BE2C (cell line): ENCODE measurements around the gene GALNT9.
A peak's percentile ranks its signal among the peaks of the same experiment; 100 is the strongest.
"Not testable (repeated sequence)": the region's sequence is repeated elsewhere in the genome, so short reads cannot be mapped to it uniquely, and the experiment has no call there.

Experiments
- DNase-seq: peaks from one replicate; pipeline ENCODE4 v3.0.0-alpha.2; 2020
- H3K27me3 ChIP-seq: fragments of 250-450 bp; sonication (Bioruptor Pico); 2 replicates; pipeline ENCODE4 v1.5.1; 2020; ENCODE audit warnings: mild to moderate bottlenecking
- H3K36me3 ChIP-seq: fragments of 250-450 bp; sonication (Bioruptor Pico); 2 replicates; pipeline ENCODE4 v1.5.1; 2020; ENCODE audit warnings: mild to moderate bottlenecking
- H3K4me1 ChIP-seq: fragments of 250-450 bp; sonication (Bioruptor Pico); 2 replicates; pipeline ENCODE4 v1.5.1; 2020
- H3K4me3 ChIP-seq: 2 replicates; pipeline ENCODE4 v1.5.1; 2011; ENCODE audit warnings: low read depth, low read length
- H3K9me3 ChIP-seq: fragments of 250-450 bp; sonication (Bioruptor Pico); 2 replicates; pipeline ENCODE4 v1.5.1; 2020
- TF ChIP-seq, protein P1 (sequence below): IDR thresholded peaks from 2 replicates; pipeline ENCODE4 v1.5.1; 2012; ENCODE audit warnings: mild to moderate bottlenecking, low read depth, low read length

Gene GALNT9

DNA sequence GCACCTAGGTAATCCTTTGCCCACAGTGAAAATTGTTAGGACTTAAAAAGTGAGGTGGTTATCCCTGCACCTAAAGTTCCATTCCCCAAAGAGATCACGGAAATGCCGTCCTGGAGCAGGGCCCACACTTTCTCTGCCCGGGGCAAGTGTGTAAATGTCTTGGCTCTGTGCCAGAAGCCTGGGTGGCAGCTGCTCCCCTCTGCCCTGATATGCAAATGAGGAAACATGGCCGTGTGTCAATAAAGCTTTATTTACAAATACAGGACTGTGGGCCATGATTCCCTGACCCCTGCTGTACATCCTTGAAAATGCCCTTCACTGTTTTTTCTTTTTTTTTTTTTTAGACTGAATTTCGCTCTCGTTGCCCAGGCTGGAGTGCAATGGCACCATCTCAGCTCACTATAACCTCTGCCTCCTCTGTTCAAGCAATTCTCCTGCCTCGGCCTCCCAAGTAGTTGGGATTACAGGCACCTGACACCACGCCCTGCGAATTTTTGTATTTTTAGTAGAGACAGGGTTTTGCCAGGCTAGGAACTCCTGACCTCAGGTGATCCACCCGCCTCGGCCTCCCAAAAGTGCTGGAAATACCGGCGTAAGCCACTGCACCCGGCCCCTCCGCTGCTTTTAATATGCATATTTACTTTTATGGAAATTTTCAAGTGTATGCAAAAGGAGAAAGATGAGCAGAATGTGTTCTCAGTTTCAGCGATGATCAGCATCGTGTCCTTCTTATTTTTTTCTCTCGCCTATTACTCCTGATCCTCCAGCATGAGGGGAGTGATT lies 75.5 kb downstream of the GALNT9 start:
- peak; percentile 49 for DNase-seq
- no peaks in the 10 kb centered on the region for H3K9me3 ChIP-seq
- peaks cover 48% of the 10 kb centered on the region for H3K27me3 ChIP-seq
- H3K36me3 ChIP-seq = no peaks in the 10 kb centered on the region
- TF ChIP-seq, protein P1, sequence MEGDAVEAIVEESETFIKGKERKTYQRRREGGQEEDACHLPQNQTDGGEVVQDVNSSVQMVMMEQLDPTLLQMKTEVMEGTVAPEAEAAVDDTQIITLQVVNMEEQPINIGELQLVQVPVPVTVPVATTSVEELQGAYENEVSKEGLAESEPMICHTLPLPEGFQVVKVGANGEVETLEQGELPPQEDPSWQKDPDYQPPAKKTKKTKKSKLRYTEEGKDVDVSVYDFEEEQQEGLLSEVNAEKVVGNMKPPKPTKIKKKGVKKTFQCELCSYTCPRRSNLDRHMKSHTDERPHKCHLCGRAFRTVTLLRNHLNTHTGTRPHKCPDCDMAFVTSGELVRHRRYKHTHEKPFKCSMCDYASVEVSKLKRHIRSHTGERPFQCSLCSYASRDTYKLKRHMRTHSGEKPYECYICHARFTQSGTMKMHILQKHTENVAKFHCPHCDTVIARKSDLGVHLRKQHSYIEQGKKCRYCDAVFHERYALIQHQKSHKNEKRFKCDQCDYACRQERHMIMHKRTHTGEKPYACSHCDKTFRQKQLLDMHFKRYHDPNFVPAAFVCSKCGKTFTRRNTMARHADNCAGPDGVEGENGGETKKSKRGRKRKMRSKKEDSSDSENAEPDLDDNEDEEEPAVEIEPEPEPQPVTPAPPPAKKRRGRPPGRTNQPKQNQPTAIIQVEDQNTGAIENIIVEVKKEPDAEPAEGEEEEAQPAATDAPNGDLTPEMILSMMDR = no peak
- H3K4me3 ChIP-seq = no peak overlapping the region
- H3K4me1 ChIP-seq = no peaks in the 10 kb centered on the region

DNA sequence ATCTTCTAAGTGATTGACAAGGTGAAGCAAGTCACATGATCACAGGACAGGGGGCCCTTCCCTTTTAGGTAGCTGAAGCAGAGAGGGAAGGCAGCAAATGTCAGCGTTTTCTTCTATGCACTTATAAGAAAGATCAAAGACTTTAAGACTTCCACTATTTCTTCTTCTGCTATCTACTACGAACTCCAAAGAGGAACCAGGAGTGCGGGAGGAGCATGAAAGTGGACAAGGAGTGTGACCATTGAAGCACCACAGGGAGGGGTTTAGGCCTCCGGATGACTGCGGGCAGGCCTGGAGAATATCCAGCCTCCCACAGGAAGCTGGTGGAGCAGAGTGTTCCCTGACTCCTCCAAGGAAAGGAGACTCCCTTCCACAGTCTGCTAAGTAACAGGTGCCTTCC lies 76.4 kb downstream of the GALNT9 start:
- DNase-seq, H3K4me3 ChIP-seq, H3K4me1 ChIP-seq, H3K36me3 ChIP-seq, H3K9me3 ChIP-seq: not testable (repeated sequence)
- peaks cover 45% of the 10 kb centered on the region for H3K27me3 ChIP-seq

DNA sequence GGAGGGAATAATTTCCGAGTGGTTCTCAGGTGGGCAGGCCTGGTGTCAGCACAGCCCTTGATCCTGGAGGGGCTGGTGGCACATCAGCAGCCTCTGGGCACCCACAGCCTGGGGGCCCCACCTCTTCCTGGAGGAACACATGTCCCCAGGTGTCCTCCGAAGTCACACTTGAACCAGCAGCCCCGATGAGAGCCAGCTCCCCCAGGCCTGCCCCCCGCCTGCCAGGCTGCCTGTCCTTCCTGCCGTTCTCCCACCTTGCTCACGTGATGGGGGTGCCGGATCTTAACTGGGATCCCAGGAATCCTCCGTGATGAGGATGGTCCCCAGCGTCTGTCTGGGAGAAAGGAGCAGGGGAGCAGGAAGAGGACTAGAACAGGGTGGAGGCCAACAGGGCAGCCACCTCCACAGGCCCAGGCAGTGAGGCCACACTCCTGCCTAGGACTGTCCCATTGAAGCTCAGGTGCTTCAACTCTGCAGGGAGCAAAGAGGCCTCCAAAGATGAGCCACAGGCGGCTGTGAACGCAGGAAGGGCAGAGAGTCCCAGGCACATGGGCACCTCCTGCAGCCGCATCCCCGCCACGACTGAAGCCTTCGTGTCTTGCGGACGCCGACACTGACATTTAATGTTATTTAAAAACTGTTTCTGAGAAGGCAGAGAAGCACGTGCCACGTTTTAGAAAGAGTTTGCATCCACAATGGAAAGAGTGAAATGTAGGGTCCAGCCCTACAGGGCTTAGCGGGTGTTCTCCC lies 77.5 kb downstream of the GALNT9 start:
- no peaks in the 10 kb centered on the region for H3K4me1 ChIP-seq
- H3K27me3 ChIP-seq = peaks cover 37% of the 10 kb centered on the region
- H3K36me3 ChIP-seq = no peaks in the 10 kb centered on the region
- H3K9me3 ChIP-seq = no peaks in the 10 kb centered on the region
- no peak overlapping the region for H3K4me3 ChIP-seq
- no peak for DNase-seq
- TF ChIP-seq, protein P1 = no peak

DNA sequence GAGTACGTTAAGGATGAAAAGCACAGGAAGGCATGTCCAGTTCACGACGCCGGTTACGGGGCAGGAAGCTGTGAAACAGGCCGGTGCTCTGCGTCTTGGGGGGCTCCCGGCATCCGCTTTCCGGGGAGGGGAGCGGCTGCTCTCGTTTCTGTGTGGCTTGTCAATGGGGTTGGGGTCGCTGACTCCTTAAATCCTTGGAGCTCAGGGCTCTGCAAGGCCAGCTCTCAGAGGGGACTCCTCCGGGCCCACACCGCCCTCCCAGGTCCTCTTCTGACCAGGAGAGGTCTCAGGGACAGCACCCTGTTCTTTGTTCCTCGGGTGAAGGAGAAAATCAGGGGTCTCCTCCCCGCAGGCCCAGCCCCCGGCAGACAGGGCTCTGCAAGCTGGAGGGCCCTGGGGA lies 78.1 kb downstream of the GALNT9 start:
- Histone ChIP-seq H3K4me1 (no peaks in the 10 kb centered on the region), H3K36me3 (no peaks in the 10 kb centered on the region), H3K9me3 (no peaks in the 10 kb centered on the region), H3K27me3 (peaks cover 34% of the 10 kb centered on the region), H3K4me3 (no peak overlapping the region)
- DNase-seq = no peak
- TF ChIP-seq, protein P1 = no peak

DNA sequence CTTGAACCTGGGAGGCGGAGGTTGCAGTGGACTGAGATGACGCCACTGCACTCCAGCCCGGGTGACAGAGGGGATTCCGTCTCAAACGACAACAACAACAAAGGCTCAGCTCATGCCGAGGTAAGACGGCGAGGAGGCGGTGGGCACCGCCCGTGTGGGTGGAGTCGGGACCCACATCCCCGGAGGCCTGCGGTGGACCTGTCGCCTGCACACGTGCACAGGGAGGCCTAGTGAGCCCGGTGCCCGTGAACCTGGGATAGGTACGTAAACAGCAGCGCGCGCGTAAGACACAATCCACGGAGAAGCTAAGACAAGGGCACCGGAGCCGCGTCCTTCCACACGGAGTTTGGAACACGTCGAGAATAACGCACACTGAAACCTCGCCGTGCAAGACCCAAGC lies 78.7 kb downstream of the GALNT9 start:
- peaks cover 33% of the 10 kb centered on the region for H3K27me3 ChIP-seq
- no peaks in the 10 kb centered on the region for H3K4me1 ChIP-seq
- TF ChIP-seq, protein P1 = no peak
- no peaks in the 10 kb centered on the region for H3K9me3 ChIP-seq
- no peaks in the 10 kb centered on the region for H3K36me3 ChIP-seq
- no peak overlapping the region for H3K4me3 ChIP-seq
- no peak for DNase-seq

DNA sequence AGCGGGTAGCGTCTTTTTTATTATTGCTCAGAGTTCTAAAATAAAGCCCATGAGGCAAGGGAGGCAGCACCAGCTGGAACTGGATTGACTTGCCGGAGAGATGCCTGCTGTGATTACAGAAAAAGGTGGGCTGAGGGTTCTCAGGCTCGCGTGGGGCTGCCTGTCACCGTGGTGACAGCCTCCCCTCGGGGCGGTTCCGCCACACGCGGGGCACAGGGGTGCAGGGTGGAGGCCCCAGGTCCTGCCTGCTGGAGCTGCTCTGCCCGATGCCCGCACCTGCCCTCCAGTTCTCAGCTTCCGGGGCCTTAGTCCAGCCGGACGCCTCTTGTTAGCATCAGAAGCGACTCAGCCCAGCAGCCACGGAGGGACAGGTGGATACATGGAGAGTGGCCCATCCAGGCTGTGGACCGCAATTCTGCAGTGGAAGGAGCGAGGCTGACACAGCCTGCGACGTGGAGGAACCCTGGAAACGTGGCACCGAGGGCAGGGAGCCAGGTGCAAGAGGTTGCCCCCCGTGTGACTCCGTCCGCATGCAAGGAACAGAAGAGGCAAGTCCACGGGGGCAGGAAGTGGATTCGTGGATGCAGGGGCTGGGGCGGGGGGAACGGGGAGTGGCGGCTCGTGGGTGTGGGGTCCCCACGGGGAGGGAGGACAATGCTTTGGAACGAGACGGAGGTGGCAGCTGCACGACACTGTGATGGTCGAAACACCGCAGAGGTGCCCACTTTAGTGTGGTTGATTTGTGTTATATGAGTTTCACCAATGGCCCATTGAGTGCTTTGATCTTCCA lies 79.5 kb downstream of the GALNT9 start:
- no peak overlapping the region for H3K4me3 ChIP-seq
- no peaks in the 10 kb centered on the region for H3K36me3 ChIP-seq
- no peaks in the 10 kb centered on the region for H3K4me1 ChIP-seq
- peaks cover 25% of the 10 kb centered on the region for H3K27me3 ChIP-seq
- DNase-seq = no peak
- H3K9me3 ChIP-seq = no peaks in the 10 kb centered on the region
- TF ChIP-seq, protein P1 = no peak
